Left lung (tissue), 10 donors: Measurements from ENCODE around the gene RAI1. TPM values are rescaled to one million over a fixed set of nuclear protein-coding genes. Genes with fewer than 3 reads are reported as not detected.

Experiments
- ATAC-seq: fragments of 200-7000 bp; cut with Tn5 transposase; one replicate; pipeline ENCODE4 v1.9.1; 2020; ENCODE audit warnings: moderate library complexity
- DNase-seq, 4 donors: peaks; one replicate each; pipeline ENCODE4 v3.0.0-alpha.2; 2013 to 2020
- H3K27ac ChIP-seq, 2 donors: fragments of 200-600 bp; sonication (generic) in 1 of 2; one replicate each; pipeline versions ENCODE4 v1.5.0 to v1.8.0; 2020 to 2021
- H3K27me3 ChIP-seq, 2 donors: fragments of 200-600 bp; sonication (generic) in 1 of 2; one replicate each; pipeline versions ENCODE4 v1.5.0 to v1.8.0; 2020 to 2021
- H3K36me3 ChIP-seq, 2 donors: fragments of 200-600 bp; sonication (generic) in 1 of 2; one replicate each; pipeline versions ENCODE4 v1.5.0 to v1.8.0; 2020 to 2021
- H3K4me1 ChIP-seq, 2 donors: fragments of 200-600 bp; one replicate each; pipeline ENCODE4 v1.8.0; 2021
- H3K4me3 ChIP-seq, 2 donors: fragments of 200-600 bp; sonication (generic) in 1 of 2; one replicate each; pipeline versions ENCODE4 v1.5.0 to v1.8.0; 2020 to 2021; ENCODE audit warnings: mild to moderate bottlenecking in 1 of 2
- H3K9me3 ChIP-seq, 2 donors: fragments of 200-600 bp; sonication (generic) in 1 of 2; one replicate each; pipeline versions ENCODE4 v1.5.0 to v1.8.0; 2020 to 2021
- intact Hi-C, 2 donors: fragments of 100-400 bp; cut with DNase I; formaldehyde crosslinking; loops; one replicate each; pipeline versions ENCODE4 v1.11.2 to v1.14.2; 2022
- polyA plus RNA-seq, 6 donors: library from polyadenylated mRNA; unstranded; fragments of 120-200 nt; gene quantifications; one replicate each; pipeline ENCODE4 v1.2.1, GENCODE V29; 2013; ENCODE audit not compliant: insufficient read length in 6 of 6
- total RNA-seq, 2 donors: library from RNA; stranded (reverse); fragmentation: NEBNext Ultra II Directional; extraction: Animal tissue kit (Norgen Biotek cat#: 25700); gene quantifications; one replicate each; pipeline ENCODE4 v1.2.1, GENCODE V29; 2021
- TF ChIP-seq, protein P1 (sequence below), 2 donors: fragments of 200-600 bp; sonication (generic) in 1 of 2; IDR thresholded peaks; one replicate each; pipeline versions ENCODE4 v1.5.0 to v1.8.0; 2021; ENCODE audit warnings: antibody characterized with exemption in 2 of 2
- donor health status: DM: no; HTN: yes; CAD: no.
- donor health status: DM: no; HTN: no; CAD: no.

The RAI1 gene
- total and polyA plus RNA-seq, 8 donors, result 28.8 to 43.8 (median 34.7) TPM

DNA sequence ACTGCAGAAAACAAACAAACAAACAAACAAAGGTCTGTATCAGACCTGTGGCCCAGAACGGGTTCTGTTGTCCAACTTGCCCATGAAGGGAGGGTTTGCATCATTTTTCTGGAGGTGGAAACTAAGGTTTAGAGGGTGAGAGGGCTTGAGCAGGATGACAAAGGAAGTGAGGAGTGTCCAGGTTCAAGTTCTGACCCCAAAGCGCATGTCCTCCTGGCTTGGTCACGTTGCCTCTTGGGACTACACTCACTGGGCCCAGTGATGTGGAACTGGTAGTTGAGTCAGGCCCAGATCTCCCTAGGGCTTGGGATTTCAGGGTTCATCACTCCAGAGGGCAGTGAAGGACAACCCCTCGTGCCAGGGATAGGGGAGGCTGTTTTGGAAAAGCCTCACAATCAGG is 153.7 kb downstream of the RAI1 start:
- Histone ChIP-seq H3K27me3 (no peaks in the 10 kb centered on the region), H3K36me3 (peaks cover 0 to 15% of the 10 kb centered on the region in 2 donors), H3K4me3 (peak overlapping the region in 1 of 2 donors; percentile 95), H3K9me3 (no peaks in the 10 kb centered on the region), H3K4me1 (peaks cover 54 to 89% of the 10 kb centered on the region in 2 donors), H3K27ac (no peak overlapping the region)
- ATAC-seq, result no peak
- intact Hi-C loops, result no loop called here
- TF ChIP-seq, protein P1, sequence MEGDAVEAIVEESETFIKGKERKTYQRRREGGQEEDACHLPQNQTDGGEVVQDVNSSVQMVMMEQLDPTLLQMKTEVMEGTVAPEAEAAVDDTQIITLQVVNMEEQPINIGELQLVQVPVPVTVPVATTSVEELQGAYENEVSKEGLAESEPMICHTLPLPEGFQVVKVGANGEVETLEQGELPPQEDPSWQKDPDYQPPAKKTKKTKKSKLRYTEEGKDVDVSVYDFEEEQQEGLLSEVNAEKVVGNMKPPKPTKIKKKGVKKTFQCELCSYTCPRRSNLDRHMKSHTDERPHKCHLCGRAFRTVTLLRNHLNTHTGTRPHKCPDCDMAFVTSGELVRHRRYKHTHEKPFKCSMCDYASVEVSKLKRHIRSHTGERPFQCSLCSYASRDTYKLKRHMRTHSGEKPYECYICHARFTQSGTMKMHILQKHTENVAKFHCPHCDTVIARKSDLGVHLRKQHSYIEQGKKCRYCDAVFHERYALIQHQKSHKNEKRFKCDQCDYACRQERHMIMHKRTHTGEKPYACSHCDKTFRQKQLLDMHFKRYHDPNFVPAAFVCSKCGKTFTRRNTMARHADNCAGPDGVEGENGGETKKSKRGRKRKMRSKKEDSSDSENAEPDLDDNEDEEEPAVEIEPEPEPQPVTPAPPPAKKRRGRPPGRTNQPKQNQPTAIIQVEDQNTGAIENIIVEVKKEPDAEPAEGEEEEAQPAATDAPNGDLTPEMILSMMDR (IDR thresholded peaks at IDR 0.05), result no peak
- no peak for DNase-seq

DNA sequence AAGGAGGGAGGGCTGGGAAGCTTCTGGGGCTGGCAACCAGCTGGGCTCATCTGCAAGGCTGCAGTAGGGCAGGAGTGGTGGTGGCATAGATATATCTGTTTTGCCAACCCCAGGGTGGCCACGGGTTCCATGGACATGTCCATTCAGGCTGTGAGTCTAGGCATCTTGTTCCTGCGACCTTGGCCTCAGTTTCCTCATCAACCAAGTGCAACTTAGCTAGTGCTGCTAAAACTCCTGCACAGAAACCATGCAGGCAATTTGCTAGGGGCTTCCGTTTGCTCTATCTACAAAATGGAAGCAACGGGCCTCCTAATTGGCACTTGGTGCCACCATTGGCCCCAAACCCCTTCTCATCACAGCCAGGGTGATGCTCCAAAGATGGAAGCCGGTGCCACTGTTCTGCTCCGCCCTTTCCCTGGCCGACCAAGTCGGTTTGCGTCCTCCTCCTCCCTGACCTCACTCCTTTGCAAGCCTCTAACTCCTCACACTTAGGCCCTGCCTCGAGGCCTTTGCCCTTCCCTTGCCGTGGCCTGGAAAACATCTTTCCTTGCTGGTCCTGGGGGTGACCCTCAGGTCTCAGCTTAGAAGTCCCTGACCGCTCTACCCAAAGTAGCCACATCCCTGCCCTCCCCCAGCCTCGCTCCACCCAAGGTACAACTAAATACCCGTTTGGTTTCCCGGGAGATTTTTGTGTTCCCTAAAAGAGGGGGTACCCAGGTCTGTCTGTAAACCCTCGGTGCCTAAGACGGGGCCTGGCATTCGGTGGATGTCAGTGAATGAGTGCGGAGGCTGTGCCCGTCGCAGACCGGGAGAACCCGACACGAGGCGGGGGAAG is 154.4 kb downstream of the RAI1 start:
- Histone ChIP-seq H3K4me1 (peaks cover 54 to 89% of the 10 kb centered on the region in 2 donors), H3K4me3 (peak overlapping the region; percentile 90 to 95), H3K36me3 (peaks cover 0 to 15% of the 10 kb centered on the region in 2 donors), H3K9me3 (no peaks in the 10 kb centered on the region), H3K27ac (peak overlapping the region; percentile 97 to 99), H3K27me3 (no peaks in the 10 kb centered on the region)
- DNase-seq, result no peak
- no peak for ATAC-seq
- TF ChIP-seq, protein P1 (IDR thresholded peaks at IDR 0.05), result no peak
- intact Hi-C loops, result no loop called here

DNA sequence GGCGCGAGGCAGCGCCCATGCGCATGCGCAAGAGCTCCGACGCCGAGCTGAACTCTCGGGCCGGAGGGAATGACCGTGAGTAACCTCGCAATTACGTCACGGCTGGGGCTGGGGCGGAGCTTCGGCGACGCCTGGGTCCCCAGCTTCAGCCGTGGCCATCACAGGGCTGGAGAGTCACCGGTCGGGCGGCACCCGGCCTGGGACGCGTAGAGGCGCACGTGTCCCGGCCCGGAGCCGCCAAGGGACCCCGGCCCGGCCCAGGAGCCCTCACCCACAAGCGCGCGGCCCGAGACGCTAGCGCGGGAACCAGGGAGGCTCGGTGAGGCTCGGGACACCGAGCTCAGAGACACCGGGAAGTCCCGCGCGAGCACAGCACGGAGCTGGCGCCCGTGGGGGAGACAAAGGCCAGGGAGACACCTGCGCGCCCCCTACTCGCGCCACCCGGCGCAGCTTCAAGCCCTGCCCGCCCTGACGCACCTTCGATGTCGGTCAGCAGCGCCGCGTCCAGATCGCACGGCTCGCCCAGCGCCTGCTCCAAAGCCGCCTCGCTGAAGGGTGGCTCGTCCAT is 155.1 kb downstream of the RAI1 start:
- peak; percentile 96 to 99 (median 98) for DNase-seq
- H3K36me3 ChIP-seq, result peaks cover 0 to 11% of the 10 kb centered on the region in 2 donors
- intact Hi-C loops, result no loop called here
- peak; percentile 68 for ATAC-seq
- TF ChIP-seq, protein P1 (IDR thresholded peaks at IDR 0.05), result no peak
- H3K4me1 ChIP-seq, result peaks cover 57 to 89% of the 10 kb centered on the region in 2 donors
- peak overlapping the region; percentile 90 to 95 for H3K4me3 ChIP-seq
- H3K27ac ChIP-seq, result peak overlapping the region; percentile 97 to 99
- H3K27me3 ChIP-seq, result no peaks in the 10 kb centered on the region
- no peaks in the 10 kb centered on the region for H3K9me3 ChIP-seq

DNA sequence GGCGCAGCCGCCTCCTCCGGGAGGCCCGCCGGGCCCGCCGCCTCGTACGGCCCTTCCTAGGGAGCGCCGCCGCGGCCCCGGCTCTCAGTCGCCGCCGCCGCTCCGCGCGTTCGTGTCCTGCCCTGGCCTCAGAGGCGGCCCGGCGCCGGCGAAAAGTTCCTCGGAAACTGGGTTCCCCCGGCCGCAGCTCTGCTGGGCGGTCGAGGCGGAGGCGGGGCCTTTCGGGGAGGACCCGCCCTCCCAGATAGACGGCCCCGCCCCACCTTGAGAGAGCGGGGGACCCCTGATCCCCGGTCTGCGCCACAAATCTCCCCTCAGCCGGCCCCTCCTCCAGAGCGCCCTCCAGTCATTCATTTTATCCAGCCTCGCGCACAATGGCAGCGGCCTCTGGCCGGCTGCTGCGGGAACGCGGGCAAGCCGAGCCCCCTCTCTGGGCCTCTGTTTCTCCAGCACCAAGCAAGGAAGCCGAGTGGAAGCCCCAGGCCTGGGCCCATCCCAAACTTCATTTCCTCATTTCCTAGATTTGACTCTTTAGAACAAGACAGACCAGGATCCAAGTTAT is 155.6 kb downstream of the RAI1 start, which contains the start of gene SREBF1:
Gene SREBF1 (minus strand): TSS at position 169 of the 562 bp plus-strand sequence. CDS start 169 bp downstream, outside the sequence.
- H3K27me3 ChIP-seq, result no peaks in the 10 kb centered on the region
- H3K4me1 ChIP-seq, result peaks cover 54 to 89% of the 10 kb centered on the region in 2 donors
- TF ChIP-seq, protein P1 (IDR thresholded peaks at IDR 0.05), result no peak
- peaks cover 0 to 6% of the 10 kb centered on the region in 2 donors for H3K36me3 ChIP-seq
- intact Hi-C loops, result no loop called here
- H3K4me3 ChIP-seq, result peak within 1 kb of the TSS; percentile 90 to 95
- ATAC-seq (peak; percentile 19), DNase-seq (peak in 2 of 4 donors; percentile 78 to 94)
- H3K27ac ChIP-seq, result peak within 1 kb of the TSS; percentile 97 to 99
- H3K9me3 ChIP-seq, result no peaks in the 10 kb centered on the region

DNA sequence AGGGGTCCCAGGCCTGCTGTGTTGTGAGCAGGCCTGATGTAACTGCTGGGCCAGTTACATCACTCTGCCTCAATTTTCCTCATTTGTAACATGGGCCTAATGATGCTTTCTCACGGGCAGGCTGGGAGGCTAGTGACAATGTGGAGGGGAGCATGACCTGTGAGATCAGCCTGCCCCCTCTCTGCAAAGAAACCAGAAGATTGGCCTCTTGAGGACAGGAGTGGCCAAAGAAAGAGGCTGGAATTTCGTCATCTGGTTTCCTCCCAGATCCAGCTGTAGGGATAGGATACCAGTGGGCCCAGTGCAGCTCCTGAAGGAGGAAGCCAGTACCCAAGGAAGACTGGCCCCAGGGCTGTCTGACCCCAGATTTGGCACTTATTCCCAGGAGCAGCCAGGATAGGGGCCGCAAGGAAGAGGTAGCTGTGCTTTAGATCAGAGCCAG is 156.1 kb downstream of the RAI1 start:
- ATAC-seq (peak; percentile 5), DNase-seq (no peak)
- H3K27ac ChIP-seq, result peak overlapping the region; percentile 97 to 99
- peaks cover 0 to under 1% of the 10 kb centered on the region in 2 donors for H3K36me3 ChIP-seq
- TF ChIP-seq, protein P1 (IDR thresholded peaks at IDR 0.05), result no peak
- H3K9me3 ChIP-seq, result no peaks in the 10 kb centered on the region
- no peaks in the 10 kb centered on the region for H3K27me3 ChIP-seq
- peaks cover 54 to 87% of the 10 kb centered on the region in 2 donors for H3K4me1 ChIP-seq
- intact Hi-C loops, result no loop called here
- H3K4me3 ChIP-seq, result peak overlapping the region; percentile 90 to 95
